ENCODE measurements around the gene HMGN1. TPM values are rescaled to one million over a fixed set of nuclear protein-coding genes. Genes with fewer than 3 reads are reported as not detected.

HMGN1 gene
- total RNA-seq, 1 donor from 2014 or later = 362 TPM

DNA sequence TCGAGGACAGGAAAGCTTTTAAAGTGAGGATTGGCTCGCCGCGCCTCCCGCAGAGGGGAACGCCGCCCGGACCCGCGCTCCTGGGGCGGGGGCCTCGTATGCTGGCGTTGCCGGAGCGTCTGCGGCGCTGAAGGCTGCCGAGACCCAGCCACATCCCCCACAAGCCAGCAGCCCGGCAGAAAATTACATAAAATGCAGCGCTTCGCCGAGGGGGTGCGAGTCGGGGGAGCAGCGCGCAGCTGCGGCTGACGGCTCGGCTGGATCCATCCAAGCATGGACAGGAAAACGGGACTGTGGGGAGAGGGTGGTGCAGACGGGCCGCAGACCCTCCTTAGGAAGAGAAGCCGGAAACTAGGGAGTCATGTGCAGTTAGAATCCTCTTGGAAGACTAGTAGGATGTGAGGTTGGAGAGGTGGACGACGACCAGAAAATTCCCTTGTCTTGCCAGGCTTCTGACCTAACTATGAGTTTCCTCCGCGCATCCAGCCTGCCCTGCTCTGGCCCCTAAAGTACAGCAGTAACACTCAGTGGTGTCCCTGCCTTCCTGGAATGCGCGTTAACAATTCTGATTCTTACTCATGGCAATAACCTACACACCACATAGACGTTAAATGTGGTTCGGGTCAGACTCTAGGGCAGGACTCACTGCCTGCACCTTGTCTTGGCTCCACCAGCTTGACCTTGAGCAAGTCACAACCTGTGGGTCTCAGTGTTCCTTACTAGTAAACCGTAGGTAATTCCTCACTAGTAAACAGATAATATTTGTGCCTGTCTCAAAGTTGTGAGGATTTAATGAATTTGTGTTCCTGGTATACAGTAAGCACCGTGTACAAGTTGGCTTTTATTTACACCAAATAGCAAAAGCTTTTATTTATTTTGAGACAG, 34.5 kb downstream of the HMGN1 start:
- H3K27me3 ChIP-seq (ENCODE audit: control insufficient read depth, insufficient read depth, low read length) = no peaks in the 10 kb centered on the region
- H3K36me3 ChIP-seq (ENCODE audit: control insufficient read depth, insufficient read depth, low read length) = peaks cover 8% of the 10 kb centered on the region
- H3K4me3 ChIP-seq (ENCODE audit: low read depth, low read length) = peak overlapping the region; percentile 95
- TF ChIP-seq, protein P1, sequence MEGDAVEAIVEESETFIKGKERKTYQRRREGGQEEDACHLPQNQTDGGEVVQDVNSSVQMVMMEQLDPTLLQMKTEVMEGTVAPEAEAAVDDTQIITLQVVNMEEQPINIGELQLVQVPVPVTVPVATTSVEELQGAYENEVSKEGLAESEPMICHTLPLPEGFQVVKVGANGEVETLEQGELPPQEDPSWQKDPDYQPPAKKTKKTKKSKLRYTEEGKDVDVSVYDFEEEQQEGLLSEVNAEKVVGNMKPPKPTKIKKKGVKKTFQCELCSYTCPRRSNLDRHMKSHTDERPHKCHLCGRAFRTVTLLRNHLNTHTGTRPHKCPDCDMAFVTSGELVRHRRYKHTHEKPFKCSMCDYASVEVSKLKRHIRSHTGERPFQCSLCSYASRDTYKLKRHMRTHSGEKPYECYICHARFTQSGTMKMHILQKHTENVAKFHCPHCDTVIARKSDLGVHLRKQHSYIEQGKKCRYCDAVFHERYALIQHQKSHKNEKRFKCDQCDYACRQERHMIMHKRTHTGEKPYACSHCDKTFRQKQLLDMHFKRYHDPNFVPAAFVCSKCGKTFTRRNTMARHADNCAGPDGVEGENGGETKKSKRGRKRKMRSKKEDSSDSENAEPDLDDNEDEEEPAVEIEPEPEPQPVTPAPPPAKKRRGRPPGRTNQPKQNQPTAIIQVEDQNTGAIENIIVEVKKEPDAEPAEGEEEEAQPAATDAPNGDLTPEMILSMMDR (IDR thresholded peaks at IDR 0.05; ENCODE audit: insufficient read depth, low read length, severe bottlenecking) = no peak
- DNase-seq (ENCODE audit: low read depth) (peak; percentile 57), FAIRE-seq (no peak)

DNA sequence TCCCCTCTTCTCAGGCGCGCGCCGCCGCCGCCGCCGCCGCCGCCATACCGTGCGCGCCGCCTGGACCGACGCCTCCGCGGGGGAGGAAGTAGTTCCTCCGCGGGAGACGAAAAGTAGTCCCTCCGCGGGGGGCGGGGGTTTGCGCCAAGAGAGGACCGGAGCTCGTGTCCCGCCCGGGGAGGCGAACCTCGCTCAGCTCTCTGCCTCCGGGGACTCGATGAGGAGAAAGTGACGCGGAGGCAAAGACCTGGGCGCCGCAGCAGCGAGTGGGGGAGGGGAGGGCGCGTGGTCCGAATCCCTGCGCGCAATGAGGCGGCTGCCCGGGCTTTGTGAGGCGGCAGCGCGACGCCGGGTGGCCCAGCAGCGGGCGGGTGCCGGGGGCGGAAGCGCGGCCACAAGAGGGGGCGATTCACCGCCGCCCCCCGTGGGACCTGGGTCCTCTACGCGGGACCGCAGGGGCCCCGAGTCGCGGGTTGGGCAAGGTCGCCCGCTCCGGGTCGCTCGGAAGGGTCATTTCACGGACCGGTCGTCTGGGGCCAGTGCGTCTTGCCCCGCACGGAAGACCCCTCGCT, 35.2 kb downstream of the HMGN1 start, which contains the start of gene BRWD1:
BRWD1 (minus strand) TSS at position 62 of the 572 bp plus-strand sequence. CDS start 141 bp downstream, outside the sequence.
- TF ChIP-seq, protein P1 (IDR thresholded peaks at IDR 0.05; ENCODE audit: insufficient read depth, low read length, severe bottlenecking) = peak; percentile 6
- H3K36me3 ChIP-seq (ENCODE audit: control insufficient read depth, insufficient read depth, low read length) = peaks cover 8% of the 10 kb centered on the region
- DNase-seq (ENCODE audit: low read depth) (peak; percentile 39), FAIRE-seq (no peak)
- peak within 1 kb of the TSS; percentile 95 for H3K4me3 ChIP-seq (ENCODE audit: low read depth, low read length)
- H3K27me3 ChIP-seq (ENCODE audit: control insufficient read depth, insufficient read depth, low read length) = no peaks in the 10 kb centered on the region

DNA sequence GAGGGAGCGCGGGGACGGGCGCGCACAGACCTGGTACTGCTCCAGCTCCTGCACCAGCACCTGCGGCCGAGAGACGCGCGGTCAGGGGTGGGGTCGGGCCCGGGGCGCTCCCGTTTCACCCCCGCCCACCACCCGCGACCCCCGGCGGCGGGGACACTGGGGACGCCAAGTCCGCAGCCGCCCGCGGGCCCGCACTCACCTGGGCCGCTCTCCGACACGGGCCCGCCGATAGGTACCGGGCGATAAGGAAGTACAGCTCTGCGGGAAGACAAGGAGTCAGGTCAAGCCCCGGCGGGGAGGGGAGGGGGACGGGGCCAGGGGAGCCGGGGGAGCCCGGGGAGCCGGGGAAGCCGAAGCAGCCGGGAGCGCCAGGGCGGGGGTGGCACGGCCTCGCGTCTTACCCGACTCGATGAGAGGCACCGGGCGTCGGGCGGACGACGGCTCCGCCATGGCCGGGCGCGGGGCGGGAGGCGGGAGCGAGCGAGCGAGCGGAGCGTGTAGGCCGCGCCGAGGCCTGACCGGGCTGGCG, 35.8 kb downstream of the HMGN1 start:
- no peak for DNase-seq (ENCODE audit: low read depth)
- no peak for FAIRE-seq
- H3K36me3 ChIP-seq (ENCODE audit: control insufficient read depth, insufficient read depth, low read length) = peaks cover 8% of the 10 kb centered on the region
- peak overlapping the region; percentile 95 for H3K4me3 ChIP-seq (ENCODE audit: low read depth, low read length)
- TF ChIP-seq, protein P1 (IDR thresholded peaks at IDR 0.05; ENCODE audit: insufficient read depth, low read length, severe bottlenecking) = no peak
- no peaks in the 10 kb centered on the region for H3K27me3 ChIP-seq (ENCODE audit: control insufficient read depth, insufficient read depth, low read length)

DNA sequence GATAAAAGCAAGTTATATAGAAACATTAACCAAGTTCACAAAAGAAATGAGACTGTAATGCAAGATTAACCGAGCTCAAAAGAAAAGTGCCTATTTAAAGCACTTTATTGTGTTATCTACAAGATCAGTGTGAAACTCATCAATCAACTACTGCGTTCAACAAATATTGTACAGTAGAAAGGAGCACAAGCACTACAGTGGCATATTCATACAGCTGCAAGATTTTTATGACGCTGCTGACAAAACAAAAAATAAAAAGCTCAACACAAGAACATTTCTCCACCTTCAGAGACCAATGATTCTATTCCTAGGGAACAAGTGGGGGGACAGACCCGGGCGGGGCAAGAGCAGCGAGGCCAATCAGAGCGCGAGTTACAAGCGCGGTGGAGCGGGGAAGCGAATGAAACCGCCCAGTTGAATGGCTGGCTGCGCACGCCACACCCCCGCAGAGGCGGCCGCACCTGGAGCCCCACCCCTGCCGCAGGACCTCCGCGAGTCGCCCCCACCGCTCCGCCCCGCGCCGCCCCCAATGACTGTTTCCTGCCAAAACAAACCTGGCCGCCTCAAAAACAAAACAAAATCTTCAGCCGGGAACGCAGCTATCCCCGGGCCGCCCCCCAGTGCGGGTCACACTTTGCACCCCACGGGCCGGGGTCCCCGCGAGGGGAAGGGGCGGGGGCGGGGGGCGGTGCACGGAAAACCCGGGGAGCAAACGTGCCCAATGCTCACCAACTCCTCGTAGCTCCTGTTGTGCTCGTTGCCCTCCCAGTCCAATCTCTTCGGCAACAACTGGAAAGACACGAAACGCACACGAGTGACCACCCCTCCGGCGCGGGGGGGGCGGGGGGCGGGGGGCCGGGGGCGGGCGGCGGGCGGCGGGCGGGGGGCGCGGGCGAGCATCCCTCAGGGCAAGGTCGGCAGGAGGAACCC, 36.5 kb downstream of the HMGN1 start:
- DNase-seq (ENCODE audit: low read depth) (peak; percentile 80), FAIRE-seq (no peak)
- Histone ChIP-seq H3K36me3 (ENCODE audit: control insufficient read depth, insufficient read depth, low read length) (peaks cover 8% of the 10 kb centered on the region), H3K27me3 (ENCODE audit: control insufficient read depth, insufficient read depth, low read length) (no peaks in the 10 kb centered on the region), H3K4me3 (ENCODE audit: low read depth, low read length) (peak overlapping the region; percentile 95)
- TF ChIP-seq, protein P1 (IDR thresholded peaks at IDR 0.05; ENCODE audit: insufficient read depth, low read length, severe bottlenecking) = no peak

DNA sequence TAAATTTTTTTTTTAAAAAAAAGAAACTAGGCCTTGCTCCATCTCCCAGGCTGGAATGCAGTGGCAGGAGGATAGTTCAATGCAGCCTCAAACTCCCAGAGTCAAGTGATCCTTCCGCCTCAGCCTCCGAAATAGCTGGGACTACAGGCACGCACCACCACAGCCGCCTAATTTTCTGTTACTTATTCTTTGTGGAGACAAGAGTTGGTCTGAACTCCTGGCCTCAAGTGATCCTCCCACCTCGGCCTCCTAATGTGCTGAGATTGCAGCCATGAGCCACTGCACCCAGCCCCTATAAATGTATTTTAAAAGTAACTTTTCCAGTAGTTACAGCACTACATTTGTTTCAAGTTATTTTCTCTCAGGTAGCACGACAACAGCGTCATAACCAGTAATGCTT, 37.7 kb downstream of the HMGN1 start:
- Histone ChIP-seq H3K4me3 (ENCODE audit: low read depth, low read length) (no peak overlapping the region), H3K27me3 (ENCODE audit: control insufficient read depth, insufficient read depth, low read length) (no peaks in the 10 kb centered on the region), H3K36me3 (ENCODE audit: control insufficient read depth, insufficient read depth, low read length) (peaks cover 8% of the 10 kb centered on the region)
- DNase-seq (ENCODE audit: low read depth) (no peak), FAIRE-seq (no peak)
- TF ChIP-seq, protein P1 (IDR thresholded peaks at IDR 0.05; ENCODE audit: insufficient read depth, low read length, severe bottlenecking) = no peak
